ENCODE data around the gene ETF1.
"Not testable (repeated sequence)": the region's sequence is repeated elsewhere in the genome, so short reads cannot be mapped to it uniquely, and the experiment has no call there.

ETF1 gene

GRCh38 chr5:138528208-138528607 lies 14.8 kb downstream of the ETF1 start:
- DNase-seq = no peak

GRCh38 chr5:138527170-138527569 lies 15.9 kb downstream of the ETF1 start:
- no peak for DNase-seq

GRCh38 chr5:138523406-138523805 lies 19.6 kb downstream of the ETF1 start:
- no peak for DNase-seq

GRCh38 chr5:138520971-138521370 lies 22.1 kb downstream of the ETF1 start:
- DNase-seq = no peak

GRCh38 chr5:138517437-138517836 lies 25.6 kb downstream of the ETF1 start:
- no peak for DNase-seq

- no peak for DNase-seq
Measured at GRCh38 chr5:138515556-138516245, 27.3 kb downstream of the ETF1 start.

GRCh38 chr5:138514021-138514420 lies 29.0 kb downstream of the ETF1 start:
- no peak for DNase-seq

GRCh38 chr5:138508958-138509357 lies 34.1 kb downstream of the ETF1 start:
- no peak for DNase-seq

- DNase-seq = not testable (repeated sequence)
Measured at GRCh38 chr5:138507485-138507884, 35.6 kb downstream of the ETF1 start.

- no peak for DNase-seq
Measured at GRCh38 chr5:138506370-138507306, 36.4 kb downstream of the ETF1 start.

GRCh38 chr5:138504799-138505198 lies 38.2 kb downstream of the ETF1 start:
- DNase-seq = no peak

GRCh38 chr5:138503487-138504270 lies 39.4 kb downstream of the ETF1 start:
- peak; percentile 24 for DNase-seq

- no peak for DNase-seq
Measured at GRCh38 chr5:138502521-138502920, 40.5 kb downstream of the ETF1 start.

- DNase-seq = no peak
Measured at GRCh38 chr5:138502121-138502520, 40.9 kb downstream of the ETF1 start.

- no peak for DNase-seq
Measured at GRCh38 chr5:138498376-138498775, 44.7 kb downstream of the ETF1 start.

GRCh38 chr5:138495351-138495750 lies 47.7 kb downstream of the ETF1 start:
- no peak for DNase-seq

- no peak for DNase-seq
Measured at GRCh38 chr5:138492560-138493045, 50.4 kb downstream of the ETF1 start.

- peak; percentile 83 for DNase-seq
Measured at GRCh38 chr5:138491669-138492559, 51.1 kb downstream of the ETF1 start.

GRCh38 chr5:138491284-138491648 lies 51.8 kb downstream of the ETF1 start:
- no peak for DNase-seq

GRCh38 chr5:138490648-138491283 lies 52.3 kb downstream of the ETF1 start:
- DNase-seq = no peak

GRCh38 chr5:138489683-138490061 lies 53.4 kb downstream of the ETF1 start:
- DNase-seq = no peak

- DNase-seq = no peak
Measured at GRCh38 chr5:138488481-138488945, 54.5 kb downstream of the ETF1 start.
